CD14-positive monocyte (primary cell): ENCODE results near the gene RPL3. TPM values are rescaled to one million over a fixed set of nuclear protein-coding genes. Genes with fewer than 3 reads are reported as not detected.
"Not testable (repeated sequence)": the region's sequence is repeated elsewhere in the genome, so short reads cannot be mapped to it uniquely, and the experiment has no call there.

ENCODE experiments used
- DNase-seq, 3 donors: peaks; one replicate each; pipeline ENCODE4 v3.0.0-alpha.2; 2011 to 2022
- H2AFZ ChIP-seq: 2 replicates; pipeline ENCODE4 v1.6.0; 2012; ENCODE audit warnings: mild to moderate bottlenecking, low read depth, low read length, inconsistent platforms; ENCODE audit not compliant: insufficient read depth, poor library complexity, severe bottlenecking
- H3K27ac ChIP-seq, 2 donors: 1 replicate in 1 of 2; 2 replicates in 1 of 2; pipeline ENCODE4 v1.5.1; 2012 to 2013; ENCODE audit warnings: low read length in 2 of 2, control low read depth in 1 of 2, inconsistent platforms in 1 of 2, low read depth in 1 of 2, mild to moderate bottlenecking in 1 of 2
- H3K27me3 ChIP-seq, 2 donors: one replicate each; pipeline versions ENCODE4 v1.6.0 to v1.6.1; 2011 to 2013; ENCODE audit warnings: low read length in 2 of 2; ENCODE audit not compliant: control insufficient read depth in 2 of 2, insufficient read depth in 2 of 2
- H3K36me3 ChIP-seq, 2 donors: replicated peaks in 1 of 2; 1 replicate in 1 of 2; 2 replicates in 1 of 2; pipeline versions ENCODE4 v1.5.1 to v1.6.1; 2012 to 2013; ENCODE audit warnings: low read length in 2 of 2, control low read depth in 1 of 2, inconsistent platforms in 1 of 2, mild to moderate bottlenecking in 1 of 2; ENCODE audit not compliant: insufficient read depth in 2 of 2, control insufficient read depth in 1 of 2
- H3K4me1 ChIP-seq, 2 donors: 1 replicate in 1 of 2; 2 replicates in 1 of 2; pipeline versions ENCODE4 v1.5.1 to v1.6.1; 2012 to 2013; ENCODE audit warnings: low read length in 2 of 2, control low read depth in 1 of 2, inconsistent platforms in 1 of 2, mild to moderate bottlenecking in 1 of 2, moderate library complexity in 1 of 2; ENCODE audit not compliant: insufficient read depth in 2 of 2, control insufficient read depth in 1 of 2
- H3K4me2 ChIP-seq: replicated peaks from 2 replicates; pipeline ENCODE3; 2012; ENCODE audit warnings: low read length, moderate library complexity, mild to moderate bottlenecking; ENCODE audit not compliant: poor library complexity, severe bottlenecking; ENCODE audit errors: extremely low read depth
- H3K4me3 ChIP-seq, 3 experiments: fragments of 200-600 bp in 1 of 3; sonication (generic) in 1 of 3; replicated peaks in 1 of 3; 1 replicate in 2 of 3; 2 replicates in 1 of 3; pipeline ENCODE4 v1.5.1; 2011 to 2013; ENCODE audit warnings: low read length in 3 of 3, mild to moderate bottlenecking in 3 of 3, control low read depth in 2 of 3, low read depth in 2 of 3, inconsistent platforms in 1 of 3, moderate library complexity in 1 of 3
- H3K79me2 ChIP-seq: 2 replicates; pipeline ENCODE4 v1.6.0; 2012; ENCODE audit warnings: mild to moderate bottlenecking, control low read depth, inconsistent platforms, low read length, moderate library complexity; ENCODE audit not compliant: insufficient read depth
- H3K9ac ChIP-seq: 2 replicates; pipeline ENCODE4 v1.6.0; 2017; ENCODE audit warnings: low read length, mild to moderate bottlenecking; ENCODE audit not compliant: insufficient read depth, poor library complexity, severe bottlenecking
- H3K9me3 ChIP-seq, 2 donors: replicated peaks in 1 of 2; 1 replicate in 1 of 2; 2 replicates in 1 of 2; pipeline versions ENCODE4 v1.5.1 to v1.6.1; 2012 to 2013; ENCODE audit warnings: low read length in 2 of 2, control low read depth in 1 of 2; ENCODE audit not compliant: control insufficient read depth in 1 of 2, insufficient read depth in 1 of 2
- H4K20me1 ChIP-seq: 2 replicates; pipeline ENCODE4 v1.6.0; 2012; ENCODE audit warnings: mild to moderate bottlenecking, low read length, control low read depth, moderate library complexity; ENCODE audit not compliant: insufficient read depth
- H3K27ac Mint-ChIP-seq, 7 donors: one replicate each; pipeline ENCODE4 v1.8.0; 2020; ENCODE audit warnings: mild to moderate bottlenecking in 7 of 7, mixed read lengths in 7 of 7, moderate library complexity in 6 of 7, inconsistent platforms in 2 of 7
- H3K27me3 Mint-ChIP-seq, 3 donors: one replicate each; pipeline ENCODE4 v1.8.0; 2021 to 2022; ENCODE audit warnings: low read depth in 3 of 3, mild to moderate bottlenecking in 3 of 3, mixed read lengths in 3 of 3, moderate library complexity in 3 of 3, inconsistent platforms in 1 of 3
- H3K36me3 Mint-ChIP-seq, 2 donors: one replicate each; pipeline ENCODE4 v1.8.0; 2020; ENCODE audit warnings: mixed read lengths in 2 of 2, inconsistent platforms in 1 of 2, mild to moderate bottlenecking in 1 of 2
- H3K4me1 Mint-ChIP-seq: one replicate; pipeline ENCODE4 v1.8.0; 2020; ENCODE audit warnings: mild to moderate bottlenecking, mixed read lengths
- H3K4me3 Mint-ChIP-seq, 2 donors: one replicate each; pipeline ENCODE4 v1.8.0; 2020; ENCODE audit warnings: mild to moderate bottlenecking in 2 of 2, mixed read lengths in 2 of 2, moderate library complexity in 1 of 2
- H3K9me3 Mint-ChIP-seq, 7 donors: one replicate each; pipeline ENCODE4 v1.8.0; 2020 to 2022; ENCODE audit warnings: mixed read lengths in 7 of 7, mild to moderate bottlenecking in 6 of 7, moderate library complexity in 6 of 7, inconsistent platforms in 2 of 7
- CTCF ChIP-seq: fragments of 200-600 bp; IDR thresholded peaks from one replicate; pipeline ENCODE4 v1.8.0; 2022; ENCODE audit warnings: antibody characterized with exemption, mild to moderate bottlenecking
- WGBS: methylation state at CpG from one replicate; pipeline ENCODE4 v1.1.5; 2013; ENCODE audit warnings: missing lambda C conversion rate; ENCODE audit not compliant: insufficient coverage; 5-methylcytosine and 5-hydroxymethylcytosine counted together
- intact Hi-C, 2 donors: fragments of 100-400 bp; cut with micrococcal nuclease; formaldehyde crosslinking; loops; one replicate each; pipeline versions ENCODE4 v1.15.0 to v1.15.1; 2023
- polyA plus RNA-seq, 3 donors: library from polyadenylated mRNA; depleted of rRNA in 1 of 3; unstranded in 2 of 3; stranded (reverse) in 1 of 3; fragments of 300-500 nt in 2 of 3; fragments of >200 nt in 1 of 3; fragmentation: Illumina TruSeq in 2 of 3; gene quantifications; 1 replicate in 2 of 3; 2 replicates in 1 of 3; pipeline ENCODE4 v1.2.3, GENCODE V29; 2012 to 2021

Gene RPL3
- polyA plus RNA-seq, 3 donors, result 604 to 2,104 (median 698) TPM

- Histone ChIP-seq H2AFZ (no peak overlapping the region), H3K27ac (no peak overlapping the region), H3K4me3 (no peak overlapping the region), H3K36me3 (peaks cover 0 to 7% of the 10 kb centered on the region in 2 donors), H4K20me1 (no peaks in the 10 kb centered on the region), H3K9me3 (no peaks in the 10 kb centered on the region), H3K9ac (no peak overlapping the region), H3K4me1 (peaks cover 0 to 3% of the 10 kb centered on the region in 2 donors), H3K79me2 (peaks cover 24% of the 10 kb centered on the region), H3K4me2 (no peak overlapping the region), H3K27me3 (no peaks in the 10 kb centered on the region)
- Mint-ChIP-seq H3K4me3 (no peak overlapping the region), H3K36me3 (peaks cover 9 to 15% of the 10 kb centered on the region in 2 donors), H3K9me3 (no peaks in the 10 kb centered on the region), H3K4me1 (peaks cover 22% of the 10 kb centered on the region), H3K27me3 (peaks cover 0 to 3% (median 0%) of the 10 kb centered on the region in 3 donors), H3K27ac (peak overlapping the region in 1 of 7 donors; percentile 1)
- DNase-seq, result no peak
- 89% methylated on average over 9 of the region's 9 CpGs for WGBS
- TF ChIP-seq CTCF, result no peak
- intact Hi-C loops, result no loop called here
These were observed 40.3 kb upstream of the RPL3 start for GRCh38 chr22:39359659-39360195.

- H3K9me3 ChIP-seq, intact Hi-C loops, H3K27me3 Mint-ChIP-seq, H3K27ac ChIP-seq, H3K4me3 ChIP-seq, H3K9ac ChIP-seq, H3K9me3 Mint-ChIP-seq, H2AFZ ChIP-seq, H4K20me1 ChIP-seq, H3K27ac Mint-ChIP-seq, H3K4me1 ChIP-seq, H3K4me2 ChIP-seq, H3K36me3 ChIP-seq, H3K27me3 ChIP-seq, H3K4me3 Mint-ChIP-seq, DNase-seq: not testable (repeated sequence)
- H3K4me1 Mint-ChIP-seq, result peaks cover 13% of the 10 kb centered on the region
- H3K36me3 Mint-ChIP-seq, result peaks cover 12 to 15% of the 10 kb centered on the region in 2 donors
- peaks cover 35% of the 10 kb centered on the region for H3K79me2 ChIP-seq
- 88% methylated on average over 12 of the region's 17 CpGs for WGBS
These were observed 38.8 kb upstream of the RPL3 start for GRCh38 chr22:39358197-39358596.

DNA sequence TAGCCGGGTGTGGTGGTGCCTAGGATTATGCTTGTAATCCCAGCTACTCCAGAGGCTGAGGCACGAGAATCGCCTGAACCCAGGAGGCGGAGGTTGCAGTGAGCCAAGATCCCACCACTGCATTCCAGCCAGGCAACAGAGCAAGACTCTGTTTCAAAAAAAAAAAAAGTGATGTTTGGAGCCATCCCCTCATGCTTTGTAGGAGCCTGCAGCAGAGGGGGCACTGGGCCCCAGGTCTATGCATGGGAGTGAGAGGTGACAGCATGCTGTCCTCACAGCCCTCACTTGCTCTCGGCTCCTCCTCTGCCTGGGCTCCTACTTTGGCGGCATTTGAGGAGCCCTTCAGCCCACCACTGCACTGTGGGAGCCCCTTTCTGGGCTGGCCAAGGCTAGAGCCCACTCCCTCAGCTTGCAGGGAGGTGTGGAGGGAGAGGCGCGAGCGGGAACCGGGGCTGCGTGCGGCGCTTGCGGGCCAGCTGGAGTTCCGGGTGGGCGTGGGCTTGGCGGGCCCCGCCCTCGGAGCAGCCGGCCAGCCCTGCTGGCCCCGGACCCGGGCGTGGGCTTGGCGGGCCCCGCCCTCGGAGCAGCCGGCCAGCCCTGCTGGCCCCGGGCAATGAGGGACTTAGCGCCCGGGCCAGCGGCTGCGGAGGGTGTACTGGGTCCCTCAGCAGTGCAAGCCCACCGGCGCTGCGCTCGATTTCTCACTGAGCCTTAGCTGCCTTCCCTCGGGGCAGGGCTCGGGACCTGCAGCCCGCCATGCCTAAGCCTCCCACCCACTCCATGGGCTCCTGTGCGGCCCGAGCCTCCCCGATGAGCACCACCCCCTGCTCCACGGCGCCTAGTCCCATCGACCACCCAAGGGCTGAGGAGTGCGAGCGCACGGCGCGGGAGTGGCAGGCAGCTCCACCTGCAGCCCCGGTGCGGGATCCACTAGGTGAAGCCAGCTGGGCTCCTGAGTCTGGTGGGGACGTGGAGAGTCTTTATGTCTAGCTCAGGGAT lies 38.0 kb upstream of the RPL3 start:
- H3K36me3 ChIP-seq, H3K9ac ChIP-seq, H3K4me3 ChIP-seq, H3K27ac ChIP-seq, H3K27me3 Mint-ChIP-seq, H4K20me1 ChIP-seq, H3K4me1 Mint-ChIP-seq, DNase-seq, H2AFZ ChIP-seq, H3K9me3 ChIP-seq, H3K27ac Mint-ChIP-seq, H3K27me3 ChIP-seq, H3K4me2 ChIP-seq, H3K9me3 Mint-ChIP-seq, intact Hi-C loops, H3K4me3 Mint-ChIP-seq, H3K4me1 ChIP-seq: not testable (repeated sequence)
- peaks cover 42% of the 10 kb centered on the region for H3K79me2 ChIP-seq
- H3K36me3 Mint-ChIP-seq, result peaks cover 10 to 15% of the 10 kb centered on the region in 2 donors
- 95% methylated on average over 9 of the region's 53 CpGs for WGBS
